GM13977 (cell line): Measurements from ENCODE around the gene UBE2Z.

Experiments
- DNase-seq: peaks from one replicate; pipeline ENCODE4 v3.0.0; 2012; ENCODE audit warnings: low spot score
- CTCF ChIP-seq: IDR thresholded peaks from 2 replicates; pipeline ENCODE4 v1.5.1; 2012; ENCODE audit warnings: mild to moderate bottlenecking, control low read depth; ENCODE audit not compliant: insufficient read depth; ENCODE audit errors: extremely low read depth, missing control alignments
- in situ Hi-C: fragments of 300-500 bp; cut with MboI; formaldehyde crosslinking; loops from one replicate; pipeline ENCODE4 v1.12.0; 2022; ENCODE audit warnings: low sequenced_read_pairs, low pct_unique_long_range_greater_than_20kb, mixed read lengths, inconsistent platforms; ENCODE audit not compliant: unreplicated experiment

Gene UBE2Z

GRCh38 chr17:48883171-48883570 lies 25.0 kb upstream of the UBE2Z start:
- no peak for DNase-seq
- in situ Hi-C loops: loop anchor here (10.0 to 25.0 kb wide), 2 partner anchors 152 to 196 kb away; no protein-coding TSS in a partner anchor
- TF ChIP-seq CTCF: no peak

GRCh38 chr17:48890086-48890485 lies 18.1 kb upstream of the UBE2Z start:
- TF ChIP-seq CTCF: no peak
- no peak for DNase-seq
- in situ Hi-C loops: loop anchor here (25.0 kb wide), 1 partner anchor 203 kb away; no protein-coding TSS in a partner anchor

- in situ Hi-C loops: loop anchor here (25.0 kb wide), 1 partner anchor 206 kb away; no protein-coding TSS in a partner anchor
- DNase-seq: no peak
- TF ChIP-seq CTCF: no peak
These were observed 15.1 kb upstream of the UBE2Z start for GRCh38 chr17:48892940-48893645.

GRCh38 chr17:48893646-48894508 lies 14.3 kb upstream of the UBE2Z start:
- DNase-seq: no peak
- no peak for TF ChIP-seq CTCF
- in situ Hi-C loops: loop anchor here (25.0 kb wide), 1 partner anchor 207 kb away; no protein-coding TSS in a partner anchor

- no peak for DNase-seq
- no peak for TF ChIP-seq CTCF
- in situ Hi-C loops: loop anchor here (25.0 kb wide), 1 partner anchor 208 kb away; no protein-coding TSS in a partner anchor
These were observed 13.3 kb upstream of the UBE2Z start for GRCh38 chr17:48894886-48895285.

- TF ChIP-seq CTCF: no peak
- in situ Hi-C loops: no loop called here
- no peak for DNase-seq
These were observed 7.0 kb upstream of the UBE2Z start for GRCh38 chr17:48901241-48901640.
